Activated T-helper 1 cell treated with anti-CD3 and anti-CD28 coated beads, Interleukin-12 subunit alpha, Interleukin-12 subunit beta, Interleukin-2, Interleukin-4 antibody, amounts not matched to agents 30 ng/mL and 10 ng/mL and 1 ng/mL, durations not matched to agents 14 hours and 24 hours and 36 hours (primary cell): ENCODE data around the gene TEDC2. TPM values are rescaled to one million over a fixed set of nuclear protein-coding genes. Genes with fewer than 3 reads are reported as not detected.

Source experiments
- DNase-seq: peaks from one replicate; pipeline ENCODE4 v3.0.0; 2021; ENCODE audit warnings: low spot score
- H3K27ac Mint-ChIP-seq: one replicate; pipeline ENCODE4 v1.8.0; 2021; ENCODE audit warnings: mild to moderate bottlenecking, mixed read lengths
- H3K27me3 Mint-ChIP-seq: one replicate; pipeline ENCODE4 v1.8.0; 2022; ENCODE audit warnings: mild to moderate bottlenecking, moderate library complexity, mixed read lengths; ENCODE audit not compliant: insufficient read depth
- H3K36me3 Mint-ChIP-seq: one replicate; pipeline ENCODE4 v1.8.0; 2021; ENCODE audit warnings: low read depth, mixed read lengths
- H3K4me1 Mint-ChIP-seq: one replicate; pipeline ENCODE4 v1.8.0; 2021; ENCODE audit warnings: low read depth, mixed read lengths
- H3K4me3 Mint-ChIP-seq: one replicate; pipeline ENCODE4 v1.8.0; 2021; ENCODE audit warnings: mild to moderate bottlenecking, moderate library complexity, mixed read lengths
- H3K9me3 Mint-ChIP-seq: one replicate; pipeline ENCODE4 v1.8.0; 2021; ENCODE audit warnings: mixed read lengths
- intact Hi-C: fragments of 100-400 bp; cut with micrococcal nuclease; formaldehyde crosslinking; loops from one replicate; pipeline ENCODE4 v1.15.1; 2024
- total RNA-seq: library from RNA; stranded (reverse); gene quantifications from 2 replicates; pipeline ENCODE4 v1.2.3, GENCODE V29; 2022

TEDC2 gene, protein sequence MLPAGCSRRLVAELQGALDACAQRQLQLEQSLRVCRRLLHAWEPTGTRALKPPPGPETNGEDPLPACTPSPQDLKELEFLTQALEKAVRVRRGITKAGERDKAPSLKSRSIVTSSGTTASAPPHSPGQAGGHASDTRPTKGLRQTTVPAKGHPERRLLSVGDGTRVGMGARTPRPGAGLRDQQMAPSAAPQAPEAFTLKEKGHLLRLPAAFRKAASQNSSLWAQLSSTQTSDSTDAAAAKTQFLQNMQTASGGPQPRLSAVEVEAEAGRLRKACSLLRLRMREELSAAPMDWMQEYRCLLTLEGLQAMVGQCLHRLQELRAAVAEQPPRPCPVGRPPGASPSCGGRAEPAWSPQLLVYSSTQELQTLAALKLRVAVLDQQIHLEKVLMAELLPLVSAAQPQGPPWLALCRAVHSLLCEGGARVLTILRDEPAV
- total RNA-seq = 41.0 and 43.9 TPM in 2 replicates

DNA sequence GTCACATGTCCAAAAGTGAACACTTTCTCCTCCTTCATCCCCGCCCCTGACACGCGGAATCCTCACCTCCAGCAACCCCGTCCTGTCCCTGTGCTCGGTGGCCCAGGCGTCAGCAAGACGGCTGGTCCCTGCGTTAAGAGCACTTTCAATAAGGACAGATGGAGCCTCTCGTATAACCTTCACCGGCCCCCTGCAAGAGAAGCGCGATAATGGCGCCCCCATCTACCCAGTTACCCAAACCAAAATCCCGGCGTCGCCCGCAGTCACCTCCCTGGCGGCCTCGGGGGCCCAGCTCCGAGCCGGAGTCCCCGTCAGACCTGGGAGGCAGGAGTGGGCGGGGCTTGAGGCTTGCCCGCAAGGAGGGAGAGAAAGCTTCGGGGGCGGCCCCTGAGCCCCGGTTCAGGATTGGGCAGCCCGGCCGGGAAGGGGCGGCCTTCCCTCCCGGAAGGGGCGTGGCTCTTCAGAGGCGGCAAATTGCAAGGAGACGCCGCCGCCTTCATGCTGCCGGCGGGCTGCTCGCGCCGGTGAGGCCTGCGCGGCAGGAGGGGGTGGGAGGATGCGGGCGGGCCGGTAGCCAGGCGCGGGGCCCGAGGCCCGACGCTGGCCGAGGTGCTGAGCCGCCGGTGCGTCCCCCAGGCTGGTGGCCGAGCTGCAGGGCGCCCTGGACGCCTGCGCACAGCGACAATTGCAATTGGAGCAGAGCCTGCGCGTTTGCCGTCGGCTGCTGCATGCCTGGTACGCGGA is at the start of gene TEDC2:
Gene TEDC2, plus strand, starts transcription at position 463 of the 744 bp plus-strand sequence. Its CDS starts 36 bp downstream, at position 499.
- peaks cover 11% of the 10 kb centered on the region for H3K36me3 Mint-ChIP-seq
- H3K4me1 Mint-ChIP-seq = peaks cover 7% of the 10 kb centered on the region
- H3K27ac Mint-ChIP-seq = peak within 1 kb of the TSS; percentile 80
- H3K9me3 Mint-ChIP-seq = no peaks in the 10 kb centered on the region
- intact Hi-C loops = loop anchor here (1.0 to 2.0 kb wide), 3 partner anchors 15 to 31 kb away; partner anchors contain the start of genes CCNF and TBC1D24
- H3K4me3 Mint-ChIP-seq = peak within 1 kb of the TSS; percentile 86
- H3K27me3 Mint-ChIP-seq = no peaks in the 10 kb centered on the region
- DNase-seq = peak; percentile 96

DNA sequence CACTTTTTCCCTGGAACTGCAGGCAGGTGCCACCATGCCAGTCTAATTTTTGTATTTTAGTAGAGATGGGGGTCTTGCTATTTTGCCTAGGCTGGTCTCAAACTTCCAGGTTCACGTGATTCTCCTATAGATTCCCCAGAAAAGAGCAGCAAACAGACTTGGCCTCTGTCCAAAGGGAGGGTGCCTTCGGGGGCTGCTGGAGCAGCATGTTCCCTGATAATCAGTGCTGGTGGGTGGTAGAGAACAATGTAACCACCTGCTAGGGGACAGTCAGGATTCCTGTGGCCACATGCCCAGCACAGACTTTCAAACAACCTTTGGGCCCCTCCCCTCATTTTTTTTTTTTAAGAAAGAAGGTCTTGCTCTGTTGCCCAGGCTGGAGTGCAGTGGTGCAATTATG is 44.8 kb upstream of the TEDC2 start:
- Mint-ChIP-seq H3K4me3 (no peak overlapping the region), H3K27ac (no peak overlapping the region), H3K36me3 (no peaks in the 10 kb centered on the region), H3K27me3 (peaks cover 18% of the 10 kb centered on the region), H3K4me1 (no peaks in the 10 kb centered on the region), H3K9me3 (no peaks in the 10 kb centered on the region)
- no peak for DNase-seq
- intact Hi-C loops = no loop called here

- DNase-seq = no peak
- intact Hi-C loops = loop anchor here (10.0 kb wide), 1 partner anchor 225 kb away; the partner anchor contains the start of gene CASKIN1
- Mint-ChIP-seq H3K27ac (no peak overlapping the region), H3K27me3 (peaks cover 20% of the 10 kb centered on the region), H3K36me3 (no peaks in the 10 kb centered on the region), H3K9me3 (no peaks in the 10 kb centered on the region), H3K4me3 (no peak overlapping the region), H3K4me1 (no peaks in the 10 kb centered on the region)
Measured at GRCh38 chr16:2420035-2420434, 39.9 kb upstream of the TEDC2 start.

GRCh38 chr16:2422123-2422867 is 37.6 kb upstream of the TEDC2 start:
- intact Hi-C loops = loop anchor here (10.0 kb wide), 1 partner anchor 227 kb away; the partner anchor contains the start of gene CASKIN1
- Mint-ChIP-seq H3K9me3 (no peaks in the 10 kb centered on the region), H3K27me3 (peaks cover 13% of the 10 kb centered on the region), H3K27ac (no peak overlapping the region), H3K4me1 (no peaks in the 10 kb centered on the region), H3K4me3 (no peak overlapping the region), H3K36me3 (no peaks in the 10 kb centered on the region)
- DNase-seq = no peak

- Mint-ChIP-seq H3K27ac (no peak overlapping the region), H3K27me3 (peaks cover 10% of the 10 kb centered on the region), H3K4me1 (peaks cover 13% of the 10 kb centered on the region), H3K36me3 (no peaks in the 10 kb centered on the region), H3K9me3 (no peaks in the 10 kb centered on the region), H3K4me3 (no peak overlapping the region)
- DNase-seq = no peak
- intact Hi-C loops = loop anchor here (10.0 kb wide), 1 partner anchor 230 kb away; the partner anchor contains the start of gene CASKIN1
Measured at GRCh38 chr16:2424061-2425007, 35.6 kb upstream of the TEDC2 start.

DNA sequence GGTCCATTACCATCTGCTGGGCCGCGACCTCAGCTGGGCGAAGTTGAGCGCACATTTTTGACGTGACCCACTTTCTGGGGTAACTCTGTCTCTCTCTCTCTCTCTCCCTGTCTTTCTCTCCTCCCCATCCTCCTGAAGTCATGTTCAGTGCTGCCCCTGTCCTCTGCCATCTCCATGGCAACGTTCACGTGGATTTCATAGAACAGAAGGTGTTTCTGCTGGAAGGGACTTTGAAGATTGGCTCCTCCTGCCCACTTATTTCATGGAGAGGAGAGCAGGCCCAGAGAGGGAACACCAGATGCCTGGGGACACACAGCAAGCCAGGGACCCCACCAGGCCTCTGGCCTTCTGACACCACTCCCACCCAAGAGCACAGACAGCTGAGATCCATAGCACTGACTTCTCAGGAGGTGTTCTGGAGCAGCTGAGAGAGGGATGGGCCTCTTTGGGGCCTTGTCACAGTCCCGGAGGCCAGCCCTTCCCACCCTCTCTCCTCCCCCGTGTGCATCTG is 34.8 kb upstream of the TEDC2 start:
- peaks cover 2% of the 10 kb centered on the region for H3K36me3 Mint-ChIP-seq
- intact Hi-C loops = loop anchor here (10.0 kb wide), 1 partner anchor 230 kb away; the partner anchor contains the start of gene CASKIN1

DNA sequence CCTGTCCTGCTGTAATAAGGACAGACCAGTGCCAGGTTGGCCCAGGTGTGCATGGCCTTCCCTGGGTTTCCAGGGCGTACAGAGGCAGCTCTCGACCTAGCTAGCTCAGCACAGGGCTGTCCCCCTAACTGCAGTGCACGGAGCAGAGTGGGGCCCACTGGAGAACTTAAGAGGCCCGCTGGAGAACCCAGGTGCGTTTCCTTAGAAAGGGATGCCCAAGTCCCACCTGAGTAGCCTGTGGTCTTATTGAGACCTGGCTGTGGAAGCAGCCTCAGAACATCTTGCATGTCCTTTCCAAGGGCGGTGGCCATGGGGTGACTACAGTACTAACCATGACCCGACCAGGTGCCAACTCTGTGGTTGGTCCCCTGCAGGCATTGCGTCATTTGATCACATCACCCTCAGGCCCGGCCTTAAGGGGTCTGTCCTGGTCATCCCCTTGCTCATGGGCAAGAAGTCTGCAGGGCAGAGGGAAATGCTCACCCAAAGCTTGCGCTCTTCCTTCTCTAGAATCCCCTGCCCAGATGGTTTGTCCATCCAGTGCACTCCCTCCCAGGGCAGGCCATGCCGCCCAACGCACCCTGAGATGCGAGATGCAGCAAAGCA is 34.0 kb upstream of the TEDC2 start:
- Mint-ChIP-seq H3K36me3 (peaks cover 8% of the 10 kb centered on the region), H3K4me1 (peaks cover 26% of the 10 kb centered on the region), H3K9me3 (no peaks in the 10 kb centered on the region)

More for the DNA sequence above, 34.8 kb upstream of the TEDC2 start:
- DNase-seq = no peak
- Mint-ChIP-seq H3K27ac (no peak overlapping the region), H3K9me3 (no peaks in the 10 kb centered on the region), H3K4me3 (no peak overlapping the region), H3K27me3 (peaks cover 8% of the 10 kb centered on the region), H3K4me1 (peaks cover 17% of the 10 kb centered on the region)

DNA sequence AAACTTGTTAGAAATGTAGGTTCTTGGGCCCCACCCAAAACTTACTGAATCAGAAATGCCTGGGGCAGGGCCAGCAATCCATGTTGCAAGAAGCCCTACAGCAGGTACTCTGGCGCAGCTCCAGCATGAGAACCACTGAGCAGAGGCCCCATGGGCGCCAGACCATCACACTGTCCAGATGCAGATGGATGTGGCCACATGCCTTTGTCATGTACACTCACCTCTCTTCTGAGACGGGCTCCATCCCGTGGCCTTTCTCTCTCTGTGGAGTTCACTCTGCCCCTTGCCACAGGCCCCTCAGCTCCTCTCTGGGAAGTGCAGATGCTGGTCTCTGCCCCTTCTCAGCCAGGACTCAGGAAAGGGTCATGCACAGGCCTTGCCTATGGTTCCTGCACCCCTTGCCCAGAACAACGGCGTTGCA is 33.0 kb upstream of the TEDC2 start:
- H3K27me3 Mint-ChIP-seq = no peaks in the 10 kb centered on the region
- peaks cover 13% of the 10 kb centered on the region for H3K36me3 Mint-ChIP-seq
- H3K4me3 Mint-ChIP-seq = peak overlapping the region; percentile 83
- DNase-seq = no peak
- peaks cover 27% of the 10 kb centered on the region for H3K4me1 Mint-ChIP-seq
- H3K27ac Mint-ChIP-seq = no peak overlapping the region
- no peaks in the 10 kb centered on the region for H3K9me3 Mint-ChIP-seq
- intact Hi-C loops = loop anchor here (10.0 kb wide), 1 partner anchor 232 kb away; the partner anchor contains the start of gene CASKIN1

More for the DNA sequence above, 34.0 kb upstream of the TEDC2 start:
- Mint-ChIP-seq H3K27ac (no peak overlapping the region), H3K27me3 (peaks cover 1% of the 10 kb centered on the region), H3K4me3 (no peak overlapping the region)
- no peak for DNase-seq
- intact Hi-C loops = loop anchor here (10.0 kb wide), 1 partner anchor 231 kb away; the partner anchor contains the start of gene CASKIN1

DNA sequence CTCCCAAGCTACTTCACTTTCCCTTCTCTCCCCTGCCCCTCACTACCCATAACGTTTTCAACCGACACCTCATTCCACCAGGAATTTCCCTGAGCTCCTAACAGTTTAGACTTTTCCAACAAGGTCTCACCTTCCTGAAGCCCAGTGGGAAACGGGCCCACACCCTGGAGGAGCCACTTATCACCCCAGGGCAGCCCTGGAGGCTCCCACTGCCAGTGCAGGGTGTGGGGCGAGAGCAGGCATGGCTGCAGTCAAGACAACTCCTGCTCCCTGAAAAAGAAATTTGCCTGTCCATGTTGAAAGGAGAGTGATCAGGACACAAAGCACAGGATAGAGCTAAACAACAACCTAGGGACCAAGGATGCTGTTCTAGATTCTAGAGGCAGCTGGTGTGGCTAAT is 32.4 kb upstream of the TEDC2 start:
- Mint-ChIP-seq H3K27me3 (no peaks in the 10 kb centered on the region), H3K4me3 (peak overlapping the region; percentile 83), H3K9me3 (no peaks in the 10 kb centered on the region), H3K4me1 (peaks cover 27% of the 10 kb centered on the region), H3K36me3 (peaks cover 14% of the 10 kb centered on the region), H3K27ac (peak overlapping the region; percentile 45)
- intact Hi-C loops = loop anchor here (10.0 kb wide), 1 partner anchor 233 kb away; the partner anchor contains the start of gene CASKIN1
- DNase-seq = no peak

- Mint-ChIP-seq H3K27me3 (no peaks in the 10 kb centered on the region), H3K36me3 (peaks cover 19% of the 10 kb centered on the region), H3K9me3 (no peaks in the 10 kb centered on the region), H3K4me1 (peaks cover 27% of the 10 kb centered on the region), H3K27ac (peak overlapping the region; percentile 49), H3K4me3 (peak overlapping the region; percentile 83)
- intact Hi-C loops = loop anchor here (2.0 to 10.0 kb wide), 3 partner anchors 33 to 233 kb away; partner anchors contain the start of genes ABCA3, CASKIN1 and TEDC2
- no peak for DNase-seq
Measured at GRCh38 chr16:2428051-2428783, 31.7 kb upstream of the TEDC2 start.
